ENCODE results near the gene IFI35.
A peak's percentile ranks its signal among the peaks of the same experiment; 100 is the strongest.

Gene IFI35

DNA sequence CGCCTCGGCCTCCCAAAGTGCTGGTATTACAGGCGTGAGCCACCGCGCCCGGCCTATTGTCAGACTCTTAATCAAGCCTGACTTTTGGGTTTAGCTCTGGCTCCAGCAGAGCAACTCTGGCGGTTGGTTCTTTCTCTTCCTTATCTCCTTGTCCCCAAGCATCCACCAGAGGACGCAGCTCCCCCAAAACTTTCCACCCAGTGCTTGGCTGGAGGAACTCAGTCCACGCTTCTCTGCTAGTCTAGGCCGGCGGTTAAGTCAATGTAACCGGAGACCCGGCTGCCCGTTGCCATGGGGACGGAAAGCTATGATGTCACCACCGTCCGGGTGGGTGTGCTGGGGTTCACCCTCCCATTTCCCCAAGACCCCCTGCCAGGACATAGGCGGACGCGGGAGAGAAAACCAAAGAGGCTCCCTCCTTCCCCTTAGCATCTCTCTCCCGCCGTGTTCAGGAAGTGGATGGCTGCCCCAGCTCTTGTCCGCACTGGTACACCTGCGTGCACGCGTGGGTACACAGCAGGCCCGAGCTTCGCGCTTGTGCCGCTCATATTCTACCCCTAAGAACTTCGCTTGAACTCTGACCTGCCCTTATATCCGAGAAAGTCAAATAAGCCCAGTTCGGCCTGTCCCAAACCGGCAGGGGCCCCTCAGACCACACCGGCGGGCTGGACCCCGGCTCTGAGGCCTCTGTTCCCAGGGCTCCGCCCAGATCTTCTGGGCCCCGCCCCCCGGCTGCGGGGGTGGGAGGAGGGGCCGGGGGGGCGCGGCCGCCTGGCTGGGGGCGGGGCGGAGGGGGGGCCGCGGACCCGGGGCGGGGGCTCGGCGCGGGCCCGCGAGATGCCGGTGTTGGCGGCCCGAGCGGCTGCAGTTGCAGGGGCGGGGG lies 18.1 kb downstream of the IFI35 start, which contains the start of gene RND2:
RND2 (plus strand) TSS at position 825 of the 883 bp plus-strand sequence. CDS start 117 bp downstream, outside the sequence.
- peak within 1 kb of the TSS; percentile 30; the same call in 1 of the 2 replicates for H3K27ac ChIP-seq (replicated peaks)
- peak within 1 kb of the TSS; percentile 43 for H3K4me3 ChIP-seq (replicated peaks; ENCODE audit: insufficient read depth, low read length)
- no peaks in the 10 kb centered on the region for H3K27me3 ChIP-seq (ENCODE audit: insufficient read depth, poor library complexity, severe bottlenecking)
- TF ChIP-seq POLR2AphosphoS5 (IDR thresholded peaks at IDR 0.05; ENCODE audit: low read depth) = peak; percentile 12; the same call in 1 of the 2 replicates
- no peak for TF ChIP-seq GABPA (IDR thresholded peaks at IDR 0.05; ENCODE audit: low read depth)
- TF ChIP-seq REST (IDR thresholded peaks at IDR 0.05; ENCODE audit: insufficient replicate concordance, low read depth) = no peak
- TF ChIP-seq SPI1 (IDR thresholded peaks at IDR 0.05; ENCODE audit: borderline replicate concordance, low read depth) = peak; percentile 41; the same call in 1 of the 2 replicates
- TF ChIP-seq CTCF (IDR thresholded peaks at IDR 0.05; ENCODE audit: insufficient read depth, low read length) = peak; percentile 68
- DNase-seq (ENCODE audit: low read depth in 1 of 2, low spot score in 1 of 2) = peak in 1 of 2 experiments; percentile 95

DNA sequence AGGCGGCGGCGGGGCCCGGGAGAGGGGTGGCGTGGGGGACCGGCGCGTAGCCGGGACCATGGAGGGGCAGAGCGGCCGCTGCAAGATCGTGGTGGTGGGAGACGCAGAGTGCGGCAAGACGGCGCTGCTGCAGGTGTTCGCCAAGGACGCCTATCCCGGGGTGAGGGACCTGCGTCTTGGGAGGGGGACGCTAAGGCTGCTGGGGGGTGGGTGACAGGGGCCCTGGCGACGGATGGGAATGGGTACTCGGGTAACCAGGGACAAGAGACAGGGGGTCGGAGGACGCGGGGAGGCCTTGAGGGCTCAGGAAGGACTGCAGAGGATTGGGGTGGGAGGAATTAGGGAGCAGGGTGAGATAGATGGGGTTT lies 18.7 kb downstream of the IFI35 start:
- DNase-seq (ENCODE audit: low read depth in 1 of 2, low spot score in 1 of 2) = no peak
- H3K4me3 ChIP-seq (replicated peaks; ENCODE audit: insufficient read depth, low read length) = no peak overlapping the region
- TF ChIP-seq SPI1 (IDR thresholded peaks at IDR 0.05; ENCODE audit: borderline replicate concordance, low read depth) (no peak), CTCF (IDR thresholded peaks at IDR 0.05; ENCODE audit: insufficient read depth, low read length) (no peak), REST (IDR thresholded peaks at IDR 0.05; ENCODE audit: insufficient replicate concordance, low read depth) (no peak), GABPA (IDR thresholded peaks at IDR 0.05; ENCODE audit: low read depth) (no peak), POLR2AphosphoS5 (IDR thresholded peaks at IDR 0.05; ENCODE audit: low read depth) (no peak; the same call in 1 of the 2 replicates)
- no peak overlapping the region for H3K27ac ChIP-seq (replicated peaks)
- H3K27me3 ChIP-seq (ENCODE audit: insufficient read depth, poor library complexity, severe bottlenecking) = no peaks in the 10 kb centered on the region

DNA sequence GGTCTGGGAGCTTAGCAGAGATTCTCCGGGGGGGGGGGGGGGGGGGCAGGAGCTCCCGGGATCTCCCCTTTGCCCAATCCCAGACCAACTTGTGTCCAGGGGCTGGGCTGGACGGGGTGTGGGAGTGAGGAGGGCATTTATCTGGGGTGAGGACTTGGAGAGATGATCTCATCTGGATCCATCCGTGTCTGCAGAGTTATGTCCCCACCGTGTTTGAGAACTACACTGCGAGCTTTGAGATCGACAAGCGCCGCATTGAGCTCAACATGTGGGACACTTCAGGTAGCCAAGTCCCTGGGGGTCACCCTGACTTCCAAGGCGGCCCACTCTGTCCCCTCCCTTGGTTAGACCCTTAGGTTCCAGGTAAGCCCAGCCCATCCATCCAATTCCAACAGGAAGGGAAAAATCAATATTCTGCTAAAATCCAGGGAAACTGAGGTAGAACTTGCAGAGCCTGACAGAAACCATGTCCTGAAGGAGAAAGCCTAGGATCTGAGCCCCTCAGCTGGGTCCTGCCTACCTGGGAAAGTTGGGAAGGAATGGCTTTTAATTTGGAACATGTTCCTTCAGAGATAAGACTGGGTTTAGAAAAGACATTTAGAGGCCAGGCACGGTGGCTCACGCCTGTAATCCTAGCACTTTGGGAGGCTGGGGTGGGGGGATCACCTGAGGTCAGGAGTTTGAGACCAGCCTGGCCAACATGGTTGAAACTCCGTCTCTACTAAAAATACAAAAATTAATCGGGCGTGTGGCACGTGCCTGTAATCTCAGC lies 19.4 kb downstream of the IFI35 start:
- Histone ChIP-seq H3K27ac (replicated peaks) (no peak overlapping the region), H3K4me3 (replicated peaks; ENCODE audit: insufficient read depth, low read length) (no peak overlapping the region), H3K27me3 (ENCODE audit: insufficient read depth, poor library complexity, severe bottlenecking) (no peaks in the 10 kb centered on the region)
- TF ChIP-seq REST (IDR thresholded peaks at IDR 0.05; ENCODE audit: insufficient replicate concordance, low read depth) (no peak), POLR2AphosphoS5 (IDR thresholded peaks at IDR 0.05; ENCODE audit: low read depth) (no peak), SPI1 (IDR thresholded peaks at IDR 0.05; ENCODE audit: borderline replicate concordance, low read depth) (no peak), GABPA (IDR thresholded peaks at IDR 0.05; ENCODE audit: low read depth) (no peak), CTCF (IDR thresholded peaks at IDR 0.05; ENCODE audit: insufficient read depth, low read length) (no peak)
- no peak for DNase-seq (ENCODE audit: low read depth in 1 of 2, low spot score in 1 of 2)
